NCI-H1417 treated with DMSO at 0.1 percent for 48 hours (cell line): Measurements from ENCODE around the gene PROX1.

ENCODE experiments used
- DNase-seq: peaks from one replicate; lab custom pipeline; 2025; lab: John Stamatoyannopoulos, UW

PROX1 gene

DNA sequence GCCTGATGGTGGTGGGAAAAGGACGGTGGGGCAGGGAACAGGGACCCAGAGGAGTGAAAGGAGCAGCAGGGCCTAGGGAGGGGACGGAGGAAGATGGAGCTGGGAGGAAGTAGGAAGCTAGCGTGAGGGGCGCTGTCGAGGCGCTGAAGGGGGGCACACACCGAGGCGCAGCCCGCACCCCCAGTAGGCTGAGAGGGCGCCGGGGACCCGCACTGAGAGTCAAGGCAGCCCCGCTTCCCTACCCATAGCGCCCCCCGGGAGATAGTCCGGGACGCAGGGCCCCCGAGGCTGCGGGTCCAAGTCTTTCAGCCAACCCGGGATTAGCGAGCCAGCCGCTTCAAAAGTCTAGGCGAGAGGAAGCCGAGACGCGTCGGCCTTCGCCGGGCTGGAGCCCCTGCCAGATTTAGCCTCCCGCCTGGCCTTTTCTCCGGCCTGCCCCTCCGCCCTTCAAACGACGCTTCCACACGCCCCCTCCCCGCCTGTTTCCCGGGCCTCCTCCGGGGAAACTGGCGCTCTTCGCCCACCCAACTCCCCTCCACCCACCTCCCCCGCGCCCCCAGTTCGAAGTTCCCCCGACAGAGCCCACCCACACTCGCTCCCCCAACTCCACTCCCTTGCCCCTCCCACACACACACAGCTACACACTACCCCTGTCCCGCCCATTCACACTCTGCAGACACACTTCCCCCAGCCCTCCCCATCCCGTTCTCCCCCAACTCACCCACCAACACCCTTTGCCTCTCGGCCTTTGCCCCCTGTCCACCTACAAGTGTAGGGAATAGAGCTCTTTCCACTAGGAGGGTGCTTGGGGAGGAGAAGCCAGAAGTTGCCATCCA, 7.8 kb upstream of the PROX1 start:
- DNase-seq, result no peak

GRCh38 chr1:213980906-213981305, 6.9 kb upstream of the PROX1 start:
- DNase-seq, result no peak

- no peak for DNase-seq
These were observed 5.5 kb upstream of the PROX1 start for GRCh38 chr1:213982289-213982671.

DNA sequence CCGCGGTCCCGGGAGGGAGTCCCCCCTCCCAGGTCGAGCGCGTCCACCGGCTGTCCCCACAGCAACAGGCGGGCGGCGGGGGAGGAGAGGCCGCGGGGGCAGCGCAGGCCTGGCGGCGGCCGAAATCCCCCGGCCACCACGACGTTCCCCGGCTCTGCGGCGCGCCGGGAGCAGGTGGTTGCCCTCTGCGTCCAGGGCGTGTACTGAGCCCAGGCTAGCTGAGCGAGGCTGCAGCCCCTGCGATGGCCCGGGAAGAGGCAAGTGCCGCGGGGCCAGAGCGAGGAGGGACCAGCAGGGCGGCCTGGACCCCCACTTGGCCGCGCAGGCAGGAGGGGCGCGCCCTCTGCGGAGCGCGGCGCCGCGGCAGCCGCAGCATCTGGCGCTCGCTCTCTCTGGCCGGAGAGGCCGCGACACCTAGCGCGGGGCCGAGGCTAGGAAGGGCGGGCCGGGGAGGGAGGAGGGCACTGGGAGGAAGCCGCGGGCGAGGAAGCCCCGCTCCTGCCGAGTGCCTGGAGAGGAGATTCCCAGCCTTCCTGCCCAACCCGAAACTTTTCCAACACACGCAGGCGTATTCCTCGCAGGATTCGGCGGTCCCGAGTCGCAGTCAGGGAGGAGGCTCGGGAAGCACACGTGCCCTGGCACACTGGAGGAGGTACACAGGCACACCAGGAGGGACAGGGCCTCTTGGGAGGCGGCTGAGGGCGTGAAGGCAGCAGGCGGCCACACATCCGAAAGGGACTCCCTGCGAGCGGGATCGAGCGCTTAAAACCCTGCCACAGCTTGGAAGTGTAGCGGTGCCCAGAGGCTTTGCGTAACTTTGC, 4.9 kb upstream of the PROX1 start:
- no peak for DNase-seq

DNA sequence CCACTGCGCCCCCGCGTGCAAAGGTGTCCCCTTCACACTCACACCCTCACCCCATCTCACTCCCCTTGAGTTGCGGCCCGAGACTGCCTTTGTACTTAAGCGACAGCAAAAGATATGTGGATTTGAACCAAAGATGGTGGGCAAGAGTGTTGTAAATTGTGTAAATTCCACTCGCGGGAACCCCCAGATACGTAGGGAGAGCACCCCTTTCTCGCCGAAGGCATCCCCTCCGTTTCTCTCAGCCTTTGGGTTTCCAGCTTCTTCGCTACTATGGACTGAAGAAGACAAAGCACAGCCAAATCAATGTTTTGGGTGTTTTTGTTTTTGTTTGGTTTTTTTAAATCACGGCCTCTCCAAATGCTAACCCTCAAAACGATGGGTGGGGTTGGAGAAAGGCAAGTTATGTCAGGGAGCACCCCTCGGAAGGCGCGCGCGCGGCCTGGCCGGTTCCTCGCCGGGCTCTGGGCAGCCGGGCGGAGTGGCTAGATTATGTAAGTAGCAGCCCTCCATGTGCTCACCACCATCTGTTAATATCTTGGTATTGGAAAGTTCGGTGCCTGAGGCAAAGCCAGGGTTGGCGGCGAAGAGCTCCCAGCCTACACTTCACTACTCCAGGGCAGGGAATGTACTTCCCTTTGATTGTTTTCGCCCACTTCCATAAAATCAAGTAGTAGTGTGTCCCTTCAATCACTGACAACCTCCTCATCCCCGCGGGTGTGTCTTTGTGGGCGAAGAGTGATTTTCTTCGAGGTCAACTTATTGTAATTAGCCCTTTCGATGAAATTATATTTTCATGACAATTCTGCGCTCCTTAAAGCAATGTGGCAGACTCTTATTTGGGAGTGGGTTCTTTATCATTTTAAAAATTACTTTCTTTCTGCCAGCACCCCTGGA, 4.0 kb upstream of the PROX1 start:
- DNase-seq, result no peak

DNA sequence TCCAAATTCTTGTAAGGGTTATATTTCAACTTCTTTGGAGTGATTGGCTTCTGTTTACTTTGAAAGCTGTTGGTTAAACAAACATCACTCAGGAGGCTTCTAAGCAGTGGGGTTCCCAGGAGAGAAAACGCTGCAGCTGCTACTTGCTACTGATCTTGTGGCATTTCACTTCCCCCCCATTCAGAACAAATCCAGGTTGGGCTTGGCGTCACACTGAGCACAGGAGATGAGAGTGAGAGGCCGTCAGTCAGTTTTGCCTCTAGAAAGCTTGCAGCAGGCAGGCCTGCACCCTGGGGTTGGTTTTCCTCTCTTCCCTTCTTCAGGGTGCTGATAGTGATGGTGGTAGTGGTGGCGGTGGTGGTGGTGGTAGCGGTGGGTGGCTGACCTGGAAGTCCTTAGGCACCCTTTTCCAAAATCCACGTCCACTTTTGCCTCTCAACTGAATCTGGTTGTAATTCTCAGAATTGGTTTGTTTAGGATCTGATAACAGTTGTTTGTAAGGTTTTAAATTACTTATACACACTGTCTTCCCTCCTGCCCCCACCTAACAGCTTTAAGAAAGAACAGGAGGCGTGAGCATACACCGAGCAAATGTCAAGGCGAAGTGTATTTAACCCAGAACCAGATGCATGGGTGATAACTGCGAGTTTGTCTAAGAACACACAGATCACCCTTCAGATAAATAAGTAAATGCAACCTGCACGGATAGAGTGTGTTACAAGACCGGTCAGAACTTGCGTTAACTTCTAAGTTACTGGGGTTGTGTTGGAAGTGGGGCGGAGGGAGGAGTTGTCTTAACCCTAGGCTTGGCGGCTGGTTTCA, 3.2 kb upstream of the PROX1 start:
- DNase-seq, result peak; percentile 62

DNA sequence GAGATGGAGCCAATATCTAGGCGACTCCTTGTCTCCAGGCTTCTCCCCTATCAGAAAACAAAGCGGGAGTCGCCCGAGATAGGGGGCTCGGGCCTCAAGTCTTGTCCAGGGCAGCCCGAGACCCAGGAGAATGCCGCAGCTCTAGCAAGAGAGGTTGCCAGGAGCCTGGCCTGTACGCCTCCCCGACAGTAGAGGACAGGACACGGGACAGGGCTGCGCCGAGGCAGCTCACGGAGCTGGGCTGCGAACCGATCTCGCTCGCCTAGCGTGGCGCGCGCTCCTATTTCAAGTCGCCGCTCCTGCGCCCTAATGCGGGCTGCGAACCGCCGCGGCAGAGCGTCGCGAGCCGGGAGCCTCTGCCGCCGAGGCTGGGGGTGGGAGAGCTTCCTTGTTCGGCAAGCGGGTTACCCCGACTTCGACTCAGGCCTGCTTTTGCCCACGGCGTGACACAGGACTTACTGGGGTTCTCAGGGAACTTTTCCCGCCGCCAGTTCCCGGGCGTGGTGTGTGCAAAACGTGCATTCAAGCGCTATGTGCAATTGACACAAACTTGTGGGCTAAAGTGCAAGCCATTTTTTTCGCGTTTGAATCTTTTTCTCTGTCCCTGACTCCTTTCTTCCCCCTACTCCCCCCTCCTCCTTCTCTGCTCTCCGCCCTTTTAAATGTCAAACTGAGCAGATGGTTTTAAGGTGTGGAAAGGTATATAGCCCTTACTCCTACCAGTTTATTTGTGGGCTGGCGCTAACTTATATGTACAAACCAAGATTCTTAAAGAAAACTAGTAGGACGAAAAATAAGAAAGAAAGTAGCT, 2.4 kb upstream of the PROX1 start:
- DNase-seq, result no peak

GRCh38 chr1:213986020-213986924, 1.5 kb upstream of the PROX1 start:
- DNase-seq, result no peak

DNA sequence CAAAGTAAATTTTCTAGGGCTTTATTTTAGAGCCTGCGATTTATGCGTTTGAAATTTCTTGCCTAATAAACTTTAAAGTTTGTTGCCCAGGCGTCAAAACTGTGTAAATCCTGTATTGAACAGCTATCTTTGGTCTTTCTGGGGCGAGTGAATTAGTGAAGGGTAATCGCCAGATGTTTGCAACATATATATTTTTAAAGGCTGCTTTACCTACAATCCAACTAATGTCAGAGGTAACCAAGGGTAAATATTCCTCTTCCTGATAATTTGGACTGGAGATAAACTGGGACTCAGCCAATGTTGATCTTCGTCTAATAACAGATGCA, 885 bp upstream of the PROX1 start:
- no peak for DNase-seq

DNA sequence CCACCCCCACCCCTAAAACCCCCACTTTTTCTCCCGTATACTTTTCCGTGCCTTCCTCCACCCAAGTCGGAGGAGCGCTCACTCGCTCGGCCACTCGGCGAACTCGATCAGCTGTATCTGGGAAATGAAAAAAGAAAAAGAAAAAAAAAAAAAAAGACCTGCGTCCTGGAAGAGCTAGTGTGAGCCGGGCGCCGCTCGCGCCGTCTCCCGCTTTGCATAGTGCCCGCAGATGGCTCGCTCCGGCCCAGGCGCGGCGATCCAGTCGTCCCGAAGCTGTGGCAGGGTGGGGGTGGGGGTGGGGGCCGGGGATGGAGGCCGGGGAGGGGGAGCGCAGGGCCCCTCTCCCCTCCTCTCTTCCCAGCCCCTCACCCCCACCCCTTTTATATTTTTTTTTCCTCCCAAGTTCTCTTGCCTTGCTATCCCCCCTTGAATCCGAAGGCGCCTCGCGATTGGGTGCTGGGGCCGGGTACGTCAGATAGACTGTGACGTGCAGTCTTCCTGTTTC, 299 bp upstream of the PROX1 start:
- no peak for DNase-seq

DNA sequence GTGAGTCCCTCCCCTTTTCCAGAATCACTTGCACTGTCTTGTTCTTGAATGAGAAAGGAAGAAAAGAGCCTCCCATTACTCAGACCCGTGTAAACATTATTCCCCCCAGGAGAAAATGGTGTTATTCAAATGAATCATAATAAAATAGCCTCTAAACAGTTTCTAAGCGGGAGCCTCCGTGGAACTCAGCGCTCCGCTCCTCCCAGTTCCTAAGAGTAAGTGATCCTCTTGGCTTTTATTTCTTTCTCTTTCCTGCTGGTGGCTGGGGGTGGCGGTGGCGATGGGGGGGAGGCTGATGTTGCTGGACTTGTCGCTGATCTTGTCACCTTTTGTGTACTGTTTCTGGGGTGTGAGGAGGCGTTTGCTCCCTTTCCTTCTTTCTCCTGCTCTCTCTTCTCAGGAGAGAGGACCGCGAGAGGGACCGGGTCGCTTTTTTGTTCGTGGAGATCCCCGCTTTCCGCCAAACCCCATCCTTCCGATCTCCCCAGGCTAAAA, 781 bp downstream of the PROX1 start:
- DNase-seq, result no peak

GRCh38 chr1:213989002-213989855, 1.5 kb downstream of the PROX1 start:
- DNase-seq, result no peak

DNA sequence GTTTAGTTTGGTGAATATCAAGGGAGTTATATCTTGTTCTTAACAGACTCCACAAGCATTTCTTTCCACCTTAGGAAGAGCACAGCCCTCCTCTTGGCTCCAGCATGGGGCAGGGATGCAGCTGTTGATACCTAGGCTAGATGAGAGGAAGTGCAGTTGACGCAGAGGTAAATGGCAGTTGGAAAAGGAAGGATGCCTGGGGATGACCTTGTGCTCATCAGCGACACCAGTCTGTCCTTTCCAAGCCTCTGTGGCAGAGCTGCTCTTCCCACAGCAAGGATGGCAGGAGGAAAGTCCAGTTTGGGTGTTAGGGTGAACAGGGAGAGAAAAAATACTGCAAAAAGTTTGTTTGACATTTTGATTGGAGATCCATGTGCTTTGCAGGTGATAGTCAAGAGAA, 6.2 kb downstream of the PROX1 start:
- DNase-seq, result no peak

DNA sequence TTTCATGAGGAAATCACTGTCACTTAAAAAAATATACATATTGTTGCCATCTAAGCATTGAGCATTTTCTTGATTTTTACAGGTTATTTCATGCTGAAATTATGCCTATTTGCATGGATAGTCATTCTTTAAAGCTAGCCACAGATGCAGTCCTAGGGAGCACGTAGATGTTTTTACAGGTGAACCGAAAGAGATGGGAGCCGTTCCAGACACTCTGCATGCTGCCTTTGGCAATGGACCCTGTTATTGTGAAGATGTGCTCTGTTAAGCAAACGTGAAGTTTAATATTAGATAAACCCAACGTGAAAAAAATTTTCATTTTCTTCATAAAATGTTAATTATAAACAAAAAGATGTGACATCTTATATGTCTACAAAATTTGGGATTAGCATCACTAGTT, 7.1 kb downstream of the PROX1 start:
- no peak for DNase-seq

DNA sequence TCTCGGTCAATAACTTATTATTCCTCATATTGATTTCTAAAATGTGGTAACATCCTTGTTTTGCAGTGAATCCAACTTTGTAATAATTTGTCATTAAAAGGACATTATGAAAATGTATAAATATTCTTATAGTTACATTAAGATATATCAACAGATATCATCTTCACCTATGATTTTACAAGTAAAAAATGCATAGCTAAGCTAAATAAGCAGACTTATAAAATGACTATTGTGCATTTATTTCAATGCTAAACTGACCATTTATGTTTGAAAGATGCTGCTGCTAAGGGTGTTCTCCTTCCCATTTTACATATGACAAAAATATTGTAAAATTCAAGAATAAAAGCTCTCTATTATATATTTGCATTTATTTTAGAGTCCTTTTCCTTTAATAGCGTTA, 7.8 kb downstream of the PROX1 start:
- no peak for DNase-seq

DNA sequence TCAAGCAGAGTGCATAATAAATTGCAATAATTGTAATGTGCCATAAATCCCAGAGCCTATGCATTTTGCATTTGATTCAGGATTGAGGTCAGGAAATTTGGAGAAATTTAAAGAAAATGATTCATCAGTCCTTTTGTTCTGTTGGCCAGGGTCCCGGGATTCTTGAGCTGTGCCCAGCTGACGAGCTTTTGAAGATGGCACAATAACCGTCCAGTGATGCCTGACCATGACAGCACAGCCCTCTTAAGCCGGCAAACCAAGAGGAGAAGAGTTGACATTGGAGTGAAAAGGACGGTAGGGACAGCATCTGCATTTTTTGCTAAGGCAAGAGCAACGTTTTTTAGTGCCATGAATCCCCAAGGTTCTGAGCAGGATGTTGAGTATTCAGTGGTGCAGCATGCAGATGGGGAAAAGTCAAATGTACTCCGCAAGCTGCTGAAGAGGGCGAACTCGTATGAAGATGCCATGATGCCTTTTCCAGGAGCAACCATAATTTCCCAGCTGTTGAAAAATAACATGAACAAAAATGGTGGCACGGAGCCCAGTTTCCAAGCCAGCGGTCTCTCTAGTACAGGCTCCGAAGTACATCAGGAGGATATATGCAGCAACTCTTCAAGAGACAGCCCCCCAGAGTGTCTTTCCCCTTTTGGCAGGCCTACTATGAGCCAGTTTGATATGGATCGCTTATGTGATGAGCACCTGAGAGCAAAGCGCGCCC, 8.7 kb downstream of the PROX1 start:
- DNase-seq, result no peak

DNA sequence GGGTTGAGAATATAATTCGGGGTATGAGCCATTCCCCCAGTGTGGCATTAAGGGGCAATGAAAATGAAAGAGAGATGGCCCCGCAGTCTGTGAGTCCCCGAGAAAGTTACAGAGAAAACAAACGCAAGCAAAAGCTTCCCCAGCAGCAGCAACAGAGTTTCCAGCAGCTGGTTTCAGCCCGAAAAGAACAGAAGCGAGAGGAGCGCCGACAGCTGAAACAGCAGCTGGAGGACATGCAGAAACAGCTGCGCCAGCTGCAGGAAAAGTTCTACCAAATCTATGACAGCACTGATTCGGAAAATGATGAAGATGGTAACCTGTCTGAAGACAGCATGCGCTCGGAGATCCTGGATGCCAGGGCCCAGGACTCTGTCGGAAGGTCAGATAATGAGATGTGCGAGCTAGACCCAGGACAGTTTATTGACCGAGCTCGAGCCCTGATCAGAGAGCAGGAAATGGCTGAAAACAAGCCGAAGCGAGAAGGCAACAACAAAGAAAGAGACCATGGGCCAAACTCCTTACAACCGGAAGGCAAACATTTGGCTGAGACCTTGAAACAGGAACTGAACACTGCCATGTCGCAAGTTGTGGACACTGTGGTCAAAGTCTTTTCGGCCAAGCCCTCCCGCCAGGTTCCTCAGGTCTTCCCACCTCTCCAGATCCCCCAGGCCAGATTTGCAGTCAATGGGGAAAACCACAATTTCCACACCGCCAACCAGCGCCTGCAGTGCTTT, 9.4 kb downstream of the PROX1 start:
- DNase-seq, result no peak
